ENCODE measurements around the gene PIH1D2. TPM values are rescaled to one million over a fixed set of nuclear protein-coding genes. Genes with fewer than 3 reads are reported as not detected.

Gene PIH1D2
- total and polyA plus RNA-seq, 10 of the 15 experiments (the other 5 are each of a cell fraction or from before 2014, with no cell fraction given) = 0.51 to 3.0 (median 1.5) TPM

- in situ Hi-C loops (cut with MboI) = no loop called here
- Histone ChIP-seq H3K9ac (ENCODE audit: control insufficient read depth, insufficient read depth, low read length) (no peak overlapping the region), H2AFZ (ENCODE audit: control insufficient read depth, low read depth, low read length) (no peak overlapping the region), H3K4me3 (no peak overlapping the region), H3K79me2 (ENCODE audit: control insufficient read depth, insufficient read depth, low read length) (no peaks in the 10 kb centered on the region), H4K20me1 (ENCODE audit: control insufficient read depth, insufficient read depth) (no peaks in the 10 kb centered on the region), H3K36me3 (ENCODE audit: control insufficient read depth in 2 of 2, insufficient read depth in 2 of 2, low read length in 1 of 2) (no peaks in the 10 kb centered on the region), H3K4me2 (ENCODE audit: control insufficient read depth, insufficient read depth) (no peak overlapping the region), H3K27ac (ENCODE audit: control insufficient read depth, insufficient read depth) (no peak overlapping the region), H3K4me1 (ENCODE audit: control insufficient read depth, insufficient read depth, low read length) (peaks cover 10% of the 10 kb centered on the region), H3K9me3 (replicated peaks; ENCODE audit: control insufficient read depth, insufficient read depth, low read length) (no peaks in the 10 kb centered on the region; the same call in 2 of the 3 replicates), H3K27me3 (replicated peaks in 1 of 2; ENCODE audit: control insufficient read depth in 2 of 2, insufficient read depth in 2 of 2, low read length in 1 of 2) (no peaks in the 10 kb centered on the region)
- FAIRE-seq = no peak
- ChIA-PET SMC1A (ENCODE audit: uncharacterized antibody, unreplicated experiment) (interaction anchor here (1.2 kb wide), 1 partner anchor 10 kb away, joined by 4 read pairs; no protein-coding TSS in a partner anchor), POLR2A (interaction anchor here (0.6 kb wide), 1 partner anchor 9 kb away, joined by 3 read pairs; no protein-coding TSS in a partner anchor), RAD21 (ENCODE audit: unreplicated experiment) (no interaction called here), CTCF (interaction anchor here (2.1 kb wide), 1 partner anchor 10 kb away, joined by 9 read pairs; no protein-coding TSS in a partner anchor)
- intact Hi-C loops (cut with micrococcal nuclease; ENCODE audit: unreplicated experiment) = no loop called here
- no peak for DNase-seq (ENCODE audit: low read depth, low spot score)
- BruUV-seq (replicated peaks) = no TSS peak
- WGBS (ENCODE audit: insufficient coverage, insufficient replicate concordance, low lambda C conversion rate, missing lambda C conversion rate) = 96% methylated on average over 4 of the region's 4 CpGs
- no peak for ATAC-seq
- no peak for TF ChIP-seq STAT3 (IDR thresholded peaks at IDR 0.05; ENCODE audit: low read depth, low read length)
- TF ChIP-seq MAX (IDR thresholded peaks at IDR 0.05; ENCODE audit: low read depth, low read length) = no peak
- no peak for TF ChIP-seq HDGF (IDR thresholded peaks at IDR 0.05)
- no peak for TF ChIP-seq KLF5 (IDR thresholded peaks at IDR 0.05; ENCODE audit: partially characterized antibody)
- TF ChIP-seq, protein P1, sequence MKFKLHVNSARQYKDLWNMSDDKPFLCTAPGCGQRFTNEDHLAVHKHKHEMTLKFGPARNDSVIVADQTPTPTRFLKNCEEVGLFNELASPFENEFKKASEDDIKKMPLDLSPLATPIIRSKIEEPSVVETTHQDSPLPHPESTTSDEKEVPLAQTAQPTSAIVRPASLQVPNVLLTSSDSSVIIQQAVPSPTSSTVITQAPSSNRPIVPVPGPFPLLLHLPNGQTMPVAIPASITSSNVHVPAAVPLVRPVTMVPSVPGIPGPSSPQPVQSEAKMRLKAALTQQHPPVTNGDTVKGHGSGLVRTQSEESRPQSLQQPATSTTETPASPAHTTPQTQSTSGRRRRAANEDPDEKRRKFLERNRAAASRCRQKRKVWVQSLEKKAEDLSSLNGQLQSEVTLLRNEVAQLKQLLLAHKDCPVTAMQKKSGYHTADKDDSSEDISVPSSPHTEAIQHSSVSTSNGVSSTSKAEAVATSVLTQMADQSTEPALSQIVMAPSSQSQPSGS (IDR thresholded peaks at IDR 0.05; ENCODE audit: low read length) = no peak
- no peak for TF ChIP-seq RB1 (IDR thresholded peaks at IDR 0.05; ENCODE audit: borderline replicate concordance)
- TF ChIP-seq, protein P2, sequence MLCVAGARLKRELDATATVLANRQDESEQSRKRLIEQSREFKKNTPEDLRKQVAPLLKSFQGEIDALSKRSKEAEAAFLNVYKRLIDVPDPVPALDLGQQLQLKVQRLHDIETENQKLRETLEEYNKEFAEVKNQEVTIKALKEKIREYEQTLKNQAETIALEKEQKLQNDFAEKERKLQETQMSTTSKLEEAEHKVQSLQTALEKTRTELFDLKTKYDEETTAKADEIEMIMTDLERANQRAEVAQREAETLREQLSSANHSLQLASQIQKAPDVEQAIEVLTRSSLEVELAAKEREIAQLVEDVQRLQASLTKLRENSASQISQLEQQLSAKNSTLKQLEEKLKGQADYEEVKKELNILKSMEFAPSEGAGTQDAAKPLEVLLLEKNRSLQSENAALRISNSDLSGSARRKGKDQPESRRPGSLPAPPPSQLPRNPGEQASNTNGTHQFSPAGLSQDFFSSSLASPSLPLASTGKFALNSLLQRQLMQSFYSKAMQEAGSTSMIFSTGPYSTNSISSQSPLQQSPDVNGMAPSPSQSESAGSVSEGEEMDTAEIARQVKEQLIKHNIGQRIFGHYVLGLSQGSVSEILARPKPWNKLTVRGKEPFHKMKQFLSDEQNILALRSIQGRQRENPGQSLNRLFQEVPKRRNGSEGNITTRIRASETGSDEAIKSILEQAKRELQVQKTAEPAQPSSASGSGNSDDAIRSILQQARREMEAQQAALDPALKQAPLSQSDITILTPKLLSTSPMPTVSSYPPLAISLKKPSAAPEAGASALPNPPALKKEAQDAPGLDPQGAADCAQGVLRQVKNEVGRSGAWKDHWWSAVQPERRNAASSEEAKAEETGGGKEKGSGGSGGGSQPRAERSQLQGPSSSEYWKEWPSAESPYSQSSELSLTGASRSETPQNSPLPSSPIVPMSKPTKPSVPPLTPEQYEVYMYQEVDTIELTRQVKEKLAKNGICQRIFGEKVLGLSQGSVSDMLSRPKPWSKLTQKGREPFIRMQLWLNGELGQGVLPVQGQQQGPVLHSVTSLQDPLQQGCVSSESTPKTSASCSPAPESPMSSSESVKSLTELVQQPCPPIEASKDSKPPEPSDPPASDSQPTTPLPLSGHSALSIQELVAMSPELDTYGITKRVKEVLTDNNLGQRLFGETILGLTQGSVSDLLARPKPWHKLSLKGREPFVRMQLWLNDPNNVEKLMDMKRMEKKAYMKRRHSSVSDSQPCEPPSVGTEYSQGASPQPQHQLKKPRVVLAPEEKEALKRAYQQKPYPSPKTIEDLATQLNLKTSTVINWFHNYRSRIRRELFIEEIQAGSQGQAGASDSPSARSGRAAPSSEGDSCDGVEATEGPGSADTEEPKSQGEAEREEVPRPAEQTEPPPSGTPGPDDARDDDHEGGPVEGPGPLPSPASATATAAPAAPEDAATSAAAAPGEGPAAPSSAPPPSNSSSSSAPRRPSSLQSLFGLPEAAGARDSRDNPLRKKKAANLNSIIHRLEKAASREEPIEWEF (IDR thresholded peaks at IDR 0.05; ENCODE audit: insufficient replicate concordance, low read depth, low read length) = no peak
- TF ChIP-seq, protein P3, sequence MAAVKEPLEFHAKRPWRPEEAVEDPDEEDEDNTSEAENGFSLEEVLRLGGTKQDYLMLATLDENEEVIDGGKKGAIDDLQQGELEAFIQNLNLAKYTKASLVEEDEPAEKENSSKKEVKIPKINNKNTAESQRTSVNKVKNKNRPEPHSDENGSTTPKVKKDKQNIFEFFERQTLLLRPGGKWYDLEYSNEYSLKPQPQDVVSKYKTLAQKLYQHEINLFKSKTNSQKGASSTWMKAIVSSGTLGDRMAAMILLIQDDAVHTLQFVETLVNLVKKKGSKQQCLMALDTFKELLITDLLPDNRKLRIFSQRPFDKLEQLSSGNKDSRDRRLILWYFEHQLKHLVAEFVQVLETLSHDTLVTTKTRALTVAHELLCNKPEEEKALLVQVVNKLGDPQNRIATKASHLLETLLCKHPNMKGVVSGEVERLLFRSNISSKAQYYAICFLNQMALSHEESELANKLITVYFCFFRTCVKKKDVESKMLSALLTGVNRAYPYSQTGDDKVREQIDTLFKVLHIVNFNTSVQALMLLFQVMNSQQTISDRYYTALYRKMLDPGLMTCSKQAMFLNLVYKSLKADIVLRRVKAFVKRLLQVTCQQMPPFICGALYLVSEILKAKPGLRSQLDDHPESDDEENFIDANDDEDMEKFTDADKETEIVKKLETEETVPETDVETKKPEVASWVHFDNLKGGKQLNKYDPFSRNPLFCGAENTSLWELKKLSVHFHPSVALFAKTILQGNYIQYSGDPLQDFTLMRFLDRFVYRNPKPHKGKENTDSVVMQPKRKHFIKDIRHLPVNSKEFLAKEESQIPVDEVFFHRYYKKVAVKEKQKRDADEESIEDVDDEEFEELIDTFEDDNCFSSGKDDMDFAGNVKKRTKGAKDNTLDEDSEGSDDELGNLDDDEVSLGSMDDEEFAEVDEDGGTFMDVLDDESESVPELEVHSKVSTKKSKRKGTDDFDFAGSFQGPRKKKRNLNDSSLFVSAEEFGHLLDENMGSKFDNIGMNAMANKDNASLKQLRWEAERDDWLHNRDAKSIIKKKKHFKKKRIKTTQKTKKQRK (IDR thresholded peaks at IDR 0.05; ENCODE audit: low read depth, low read length) = no peak
- TF ChIP-seq RFX5 (IDR thresholded peaks at IDR 0.05; ENCODE audit: low read depth, low read length) = no peak
- no peak for TF ChIP-seq BCL11A (IDR thresholded peaks at IDR 0.05; ENCODE audit: low read depth, low read length)
- TF ChIP-seq, protein P4, sequence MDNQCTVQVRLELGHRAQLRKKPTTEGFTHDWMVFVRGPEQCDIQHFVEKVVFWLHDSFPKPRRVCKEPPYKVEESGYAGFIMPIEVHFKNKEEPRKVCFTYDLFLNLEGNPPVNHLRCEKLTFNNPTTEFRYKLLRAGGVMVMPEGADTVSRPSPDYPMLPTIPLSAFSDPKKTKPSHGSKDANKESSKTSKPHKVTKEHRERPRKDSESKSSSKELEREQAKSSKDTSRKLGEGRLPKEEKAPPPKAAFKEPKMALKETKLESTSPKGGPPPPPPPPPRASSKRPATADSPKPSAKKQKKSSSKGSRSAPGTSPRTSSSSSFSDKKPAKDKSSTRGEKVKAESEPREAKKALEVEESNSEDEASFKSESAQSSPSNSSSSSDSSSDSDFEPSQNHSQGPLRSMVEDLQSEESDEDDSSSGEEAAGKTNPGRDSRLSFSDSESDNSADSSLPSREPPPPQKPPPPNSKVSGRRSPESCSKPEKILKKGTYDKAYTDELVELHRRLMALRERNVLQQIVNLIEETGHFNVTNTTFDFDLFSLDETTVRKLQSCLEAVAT (IDR thresholded peaks at IDR 0.05) = no peak
- no peak for TF ChIP-seq NFYA (IDR thresholded peaks at IDR 0.05; ENCODE audit: borderline replicate concordance, low read depth, low read length)
- no peak for TF ChIP-seq PML (IDR thresholded peaks at IDR 0.05; ENCODE audit: low read length)
- TF ChIP-seq ZBED1 (IDR thresholded peaks at IDR 0.05; ENCODE audit: borderline replicate concordance) = no peak
Observed at GRCh38 chr11:112123129-112123528, 49.3 kb upstream of the PIH1D2 start.

Measured in GM12878 (cell line).